ENCODE results near the gene HCCS. TPM values are rescaled to one million over a fixed set of nuclear protein-coding genes. Genes with fewer than 3 reads are reported as not detected.

The HCCS gene
- total RNA-seq, result 10 to 100 TPM; 15.1 to 18.4 TPM

DNA sequence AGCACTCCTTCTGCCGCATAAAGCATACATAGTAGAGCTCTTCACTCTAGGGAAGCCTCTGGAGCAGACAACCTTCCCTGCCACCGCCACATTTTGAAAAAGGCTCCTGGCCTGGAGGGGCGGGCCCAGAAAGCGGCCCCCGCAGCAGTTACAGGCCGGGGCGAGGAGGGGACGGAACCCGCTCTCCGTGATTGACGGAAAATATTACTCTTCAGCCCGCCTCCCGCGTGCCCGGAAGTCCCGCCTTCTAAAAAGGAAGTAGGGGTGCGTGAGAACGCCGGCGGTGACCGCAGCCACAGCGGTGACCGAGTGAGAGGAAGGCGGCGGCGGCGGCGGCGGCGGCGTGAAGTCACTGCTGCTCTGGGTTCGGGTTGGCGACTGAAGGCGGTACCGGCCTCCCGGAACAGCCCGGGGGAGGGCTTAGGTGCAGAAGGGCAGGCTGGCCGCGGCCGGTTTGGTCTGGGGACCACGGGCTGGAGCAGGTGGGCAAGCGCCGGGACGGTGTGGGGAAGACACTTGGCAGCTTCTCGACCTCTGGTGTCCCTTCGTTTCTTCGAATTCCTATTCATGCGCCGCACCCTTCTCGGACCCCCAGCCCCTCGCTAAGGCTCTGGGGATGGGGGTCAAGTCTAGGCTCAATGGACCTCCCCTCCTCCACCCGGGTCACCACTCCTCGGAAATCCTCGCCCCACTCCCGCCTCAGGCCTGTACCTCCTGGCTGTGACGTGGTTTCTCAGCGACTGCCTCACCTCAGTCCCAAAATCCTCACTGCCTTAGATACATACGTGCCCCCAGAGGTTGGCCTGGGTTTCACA, at the start of gene HCCS:
HCCS (plus strand) TSS at position 296 of the 815 bp plus-strand sequence. CDS start 729 bp downstream, outside the sequence.

Other genes with a start within 250 kb of the HCCS start
- gene AMELX, start 182.1 kb downstream of the HCCS start, total RNA-seq, result not detected